DND-41 (cell line): ENCODE data around the gene PLXNA4.

Experiments used
- EZH2 ChIP-seq: IDR thresholded peaks from 3 replicates; pipeline ENCODE4 v1.6.1; 2012; ENCODE audit warnings: borderline replicate concordance, low read depth, mild to moderate bottlenecking, moderate library complexity, low read length, inconsistent platforms; ENCODE audit not compliant: severe bottlenecking
- TF ChIP-seq, protein P1 (sequence below): IDR thresholded peaks from 2 replicates; pipeline ENCODE4 v1.5.1; 2012; ENCODE audit warnings: borderline replicate concordance, low read length, moderate library complexity, mild to moderate bottlenecking; ENCODE audit not compliant: poor library complexity, severe bottlenecking; ENCODE audit errors: extremely low read depth

- TF ChIP-seq, protein P1, sequence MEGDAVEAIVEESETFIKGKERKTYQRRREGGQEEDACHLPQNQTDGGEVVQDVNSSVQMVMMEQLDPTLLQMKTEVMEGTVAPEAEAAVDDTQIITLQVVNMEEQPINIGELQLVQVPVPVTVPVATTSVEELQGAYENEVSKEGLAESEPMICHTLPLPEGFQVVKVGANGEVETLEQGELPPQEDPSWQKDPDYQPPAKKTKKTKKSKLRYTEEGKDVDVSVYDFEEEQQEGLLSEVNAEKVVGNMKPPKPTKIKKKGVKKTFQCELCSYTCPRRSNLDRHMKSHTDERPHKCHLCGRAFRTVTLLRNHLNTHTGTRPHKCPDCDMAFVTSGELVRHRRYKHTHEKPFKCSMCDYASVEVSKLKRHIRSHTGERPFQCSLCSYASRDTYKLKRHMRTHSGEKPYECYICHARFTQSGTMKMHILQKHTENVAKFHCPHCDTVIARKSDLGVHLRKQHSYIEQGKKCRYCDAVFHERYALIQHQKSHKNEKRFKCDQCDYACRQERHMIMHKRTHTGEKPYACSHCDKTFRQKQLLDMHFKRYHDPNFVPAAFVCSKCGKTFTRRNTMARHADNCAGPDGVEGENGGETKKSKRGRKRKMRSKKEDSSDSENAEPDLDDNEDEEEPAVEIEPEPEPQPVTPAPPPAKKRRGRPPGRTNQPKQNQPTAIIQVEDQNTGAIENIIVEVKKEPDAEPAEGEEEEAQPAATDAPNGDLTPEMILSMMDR, result no peak
- TF ChIP-seq EZH2, result no peak
These were observed 84.8 kb downstream of the PLXNA4 start for GRCh38 chr7:132491391-132491945.
